ENCODE measurements around the gene RPEL1. TPM values are rescaled to one million over a fixed set of nuclear protein-coding genes. Genes with fewer than 3 reads are reported as not detected.
"Not testable (repeated sequence)": the region's sequence is repeated elsewhere in the genome, so short reads cannot be mapped to it uniquely, and the experiment has no call there.

RPEL1 gene
- total RNA-seq (2014; rRNA removed; shearing (Covaris generic)), result 0.08 TPM in 1 of 2 replicates, not detected in the other

- DNase-seq (ENCODE audit: low spot score), result not testable (repeated sequence)
Measured at GRCh38 chr10:103245587-103245986, at the start of gene RPEL1. Gene RPEL1 (plus strand): TSS chr10:103245887. CDS start chr10:103245997, 110 bp downstream.

- no peak for DNase-seq (ENCODE audit: low spot score)
Measured at GRCh38 chr10:103196516-103196915, 49.2 kb upstream of the RPEL1 start.

- peak; percentile 82 for DNase-seq (ENCODE audit: low spot score)
Measured at GRCh38 chr10:103197174-103197573, 48.5 kb upstream of the RPEL1 start.

DNA sequence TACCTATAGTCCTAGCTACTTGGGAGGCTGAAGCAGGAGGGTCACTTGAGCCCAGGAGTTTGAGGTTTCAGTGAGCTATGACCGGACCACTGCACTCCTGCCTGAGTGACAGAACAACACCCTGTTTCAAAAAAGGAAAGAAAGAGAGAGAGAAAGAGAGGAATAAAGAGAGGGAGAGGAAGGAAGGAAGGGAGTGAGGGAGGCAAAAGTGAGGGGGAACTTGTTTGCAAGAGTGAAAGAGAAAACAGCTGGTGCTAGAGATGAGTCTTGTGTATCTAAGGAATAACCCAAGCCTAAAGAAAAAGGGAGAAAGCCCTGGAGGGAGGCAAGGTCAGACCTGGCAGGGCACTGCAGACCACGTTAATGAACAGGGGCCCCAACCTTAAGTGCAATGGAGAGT lies 47.8 kb upstream of the RPEL1 start:
- no peak for DNase-seq (ENCODE audit: low spot score)

- DNase-seq (ENCODE audit: low spot score), result no peak
Measured at GRCh38 chr10:103198648-103199047, 47.0 kb upstream of the RPEL1 start.

DNA sequence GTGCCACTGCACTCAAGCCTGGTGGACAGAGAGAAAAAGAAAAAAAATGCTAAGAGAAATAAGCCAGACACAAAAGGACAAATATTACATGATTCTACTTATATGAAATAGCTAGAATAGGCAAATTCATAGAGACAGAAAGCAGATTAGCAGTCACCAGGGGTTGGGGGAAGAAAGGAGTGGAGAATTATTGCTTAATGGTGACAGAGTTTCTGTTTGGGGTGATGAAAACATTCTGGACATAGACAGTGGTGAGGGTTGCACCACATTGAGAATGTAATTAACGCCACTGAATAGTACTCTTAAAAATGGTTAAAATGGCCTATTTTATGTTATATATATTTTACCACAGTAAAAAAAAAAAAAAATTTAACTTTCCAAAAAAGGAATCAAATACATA lies 46.2 kb upstream of the RPEL1 start:
- no peak for DNase-seq (ENCODE audit: low spot score)

DNA sequence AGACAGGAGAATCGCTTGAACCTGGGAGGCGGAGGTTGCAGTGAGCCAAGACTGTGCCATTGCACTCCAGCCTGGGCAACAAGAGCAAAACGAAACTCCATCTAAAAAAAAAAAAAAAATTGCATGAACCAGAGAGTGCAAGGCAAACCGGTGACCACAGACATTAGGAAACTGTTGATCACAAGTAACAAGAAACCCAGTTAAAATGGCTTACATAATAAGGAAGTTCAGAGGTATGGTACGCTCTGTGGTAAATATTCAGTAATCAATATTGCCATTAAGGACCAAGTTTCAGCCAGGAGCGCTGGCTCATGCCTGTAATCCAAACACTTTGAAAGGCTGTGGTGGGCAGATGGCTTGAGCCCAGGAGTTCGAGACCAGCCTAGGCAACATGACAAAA lies 43.4 kb upstream of the RPEL1 start:
- DNase-seq (ENCODE audit: low spot score), result peak; percentile 30

- no peak for DNase-seq (ENCODE audit: low spot score)
Measured at GRCh38 chr10:103203466-103203865, 42.2 kb upstream of the RPEL1 start.

DNA sequence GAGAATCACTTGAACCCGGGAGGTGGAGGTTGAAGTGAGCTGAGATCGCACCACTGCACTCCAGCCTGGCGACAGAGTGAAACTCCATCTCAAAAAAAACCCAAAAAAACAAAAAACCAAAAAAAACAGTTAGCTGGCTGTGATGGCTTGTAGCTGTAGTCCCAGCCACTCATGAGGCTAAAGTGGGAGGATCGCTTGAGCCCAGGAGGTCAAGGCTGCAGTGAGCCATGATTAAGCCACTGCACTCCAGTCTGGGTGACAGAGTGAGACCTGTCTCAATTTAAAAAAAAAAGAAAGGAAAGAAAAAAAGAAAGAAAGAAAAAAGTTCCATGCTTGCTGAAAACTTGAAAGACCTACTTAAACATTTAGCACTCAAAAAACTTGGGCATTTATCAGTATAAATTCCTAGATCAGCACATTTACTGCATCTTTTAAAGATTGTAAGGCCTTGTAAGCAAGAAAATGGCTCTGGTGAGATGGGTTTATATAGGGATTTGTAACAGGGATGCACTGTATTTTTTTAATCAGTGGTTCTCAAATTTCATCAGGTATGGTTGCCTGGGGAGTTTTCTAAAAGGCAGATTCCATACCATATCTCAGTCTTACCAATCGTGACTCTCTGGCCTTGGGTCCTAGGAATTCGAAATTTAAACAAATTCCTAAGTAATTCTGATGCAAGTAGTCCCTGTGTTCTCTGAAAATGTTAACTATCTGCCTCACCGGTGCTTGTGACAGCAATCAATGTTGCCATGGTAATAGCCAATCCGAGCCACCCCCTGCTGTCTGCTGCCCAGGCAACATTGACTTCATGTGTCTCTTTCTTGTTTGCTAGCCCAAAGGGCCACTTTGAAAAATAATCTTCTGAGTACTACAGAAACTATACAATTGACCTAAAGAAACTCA lies 41.1 kb upstream of the RPEL1 start:
- DNase-seq (ENCODE audit: low spot score), result no peak

GRCh38 chr10:103205401-103205800 lies 40.3 kb upstream of the RPEL1 start:
- not testable (repeated sequence) for DNase-seq (ENCODE audit: low spot score)

- DNase-seq (ENCODE audit: low spot score), result not testable (repeated sequence)
Measured at GRCh38 chr10:103206715-103207114, 39.0 kb upstream of the RPEL1 start.

- DNase-seq (ENCODE audit: low spot score), result no peak
Measured at GRCh38 chr10:103207141-103207540, 38.5 kb upstream of the RPEL1 start.

GRCh38 chr10:103207643-103208042 lies 38.0 kb upstream of the RPEL1 start:
- DNase-seq (ENCODE audit: low spot score), result not testable (repeated sequence)

GRCh38 chr10:103210262-103210661 lies 35.4 kb upstream of the RPEL1 start:
- DNase-seq (ENCODE audit: low spot score), result not testable (repeated sequence)

DNA sequence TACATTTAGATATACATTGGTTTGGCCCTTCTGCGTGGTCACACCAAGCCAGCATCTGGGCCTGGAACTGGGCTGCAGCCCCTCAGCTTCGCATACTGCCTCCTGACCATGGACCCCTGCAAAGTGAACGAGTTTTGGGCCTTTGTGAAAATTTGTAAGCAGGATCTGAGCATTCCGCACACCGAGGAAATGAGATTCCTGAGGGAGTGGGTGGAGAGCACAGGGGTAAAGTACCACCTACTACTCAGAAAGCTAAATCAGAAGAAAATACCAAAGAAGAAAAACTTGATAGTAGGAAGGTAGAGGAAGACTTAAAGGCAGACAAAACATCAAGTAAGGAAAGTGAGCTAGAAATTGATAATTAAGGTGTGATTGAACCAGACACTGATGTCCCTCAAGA lies 30.1 kb upstream of the RPEL1 start:
- no peak for DNase-seq (ENCODE audit: low spot score)

DNA sequence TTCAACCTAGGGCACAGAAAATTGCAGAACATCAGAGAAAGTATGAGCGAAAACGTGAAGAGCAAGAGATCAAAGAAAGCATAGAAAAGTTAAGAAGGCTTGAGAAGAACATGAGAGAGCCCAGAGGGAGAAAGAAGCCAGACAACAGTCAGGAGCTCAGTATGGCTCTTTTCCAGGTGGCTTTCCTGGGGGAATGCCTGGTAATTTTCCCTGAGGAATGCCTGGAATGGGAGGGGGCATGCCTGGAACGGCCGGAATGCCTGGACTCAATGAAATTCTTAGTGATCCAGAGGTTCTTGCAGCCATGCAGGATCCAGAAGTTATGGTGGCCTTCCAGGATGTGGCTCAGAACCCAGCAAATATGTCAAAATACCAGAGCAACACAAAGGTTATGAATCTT lies 29.3 kb upstream of the RPEL1 start:
- DNase-seq (ENCODE audit: low spot score), result not testable (repeated sequence)

GRCh38 chr10:103224133-103224532 lies 21.6 kb upstream of the RPEL1 start:
- no peak for DNase-seq (ENCODE audit: low spot score)

DNA sequence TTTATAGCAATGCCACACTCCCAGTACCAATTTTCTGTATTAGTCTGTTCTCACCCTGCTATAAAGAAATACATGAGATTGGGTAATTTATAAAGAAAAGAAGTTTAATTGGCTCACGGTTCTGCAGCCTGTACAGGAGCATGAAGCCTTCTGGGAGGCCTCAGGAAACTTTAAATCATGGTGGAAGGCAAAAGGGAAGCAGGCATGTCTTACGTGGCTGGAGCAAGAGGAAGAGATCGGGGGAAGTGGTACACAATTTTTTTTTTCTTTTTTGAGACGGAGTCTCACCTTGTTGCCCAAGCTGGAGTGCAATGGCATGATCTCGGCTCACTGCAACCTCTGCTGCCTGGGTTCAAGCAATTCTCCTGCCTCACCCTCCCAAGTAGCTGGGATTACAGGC lies 21.0 kb upstream of the RPEL1 start:
- not testable (repeated sequence) for DNase-seq (ENCODE audit: low spot score)

DNA sequence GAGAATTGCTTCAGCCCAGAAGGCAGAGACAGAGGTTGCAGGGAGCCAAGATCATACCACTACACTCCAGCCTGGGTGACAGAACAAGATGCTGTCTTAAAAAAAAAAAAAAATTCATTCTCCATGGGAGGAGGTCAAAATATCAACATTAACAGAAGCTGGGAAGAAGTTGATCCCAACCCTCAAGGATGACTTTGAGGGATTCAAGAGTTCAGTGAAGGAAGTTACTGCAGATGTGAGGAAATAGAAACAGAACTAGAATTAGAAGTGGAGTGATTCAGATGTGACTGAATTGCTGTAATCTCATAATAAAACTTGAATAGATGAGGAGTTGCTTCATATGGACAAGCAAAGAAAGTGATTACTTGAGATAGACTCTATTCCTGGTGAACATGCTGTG lies 19.7 kb upstream of the RPEL1 start:
- no peak for DNase-seq (ENCODE audit: low spot score)

DNA sequence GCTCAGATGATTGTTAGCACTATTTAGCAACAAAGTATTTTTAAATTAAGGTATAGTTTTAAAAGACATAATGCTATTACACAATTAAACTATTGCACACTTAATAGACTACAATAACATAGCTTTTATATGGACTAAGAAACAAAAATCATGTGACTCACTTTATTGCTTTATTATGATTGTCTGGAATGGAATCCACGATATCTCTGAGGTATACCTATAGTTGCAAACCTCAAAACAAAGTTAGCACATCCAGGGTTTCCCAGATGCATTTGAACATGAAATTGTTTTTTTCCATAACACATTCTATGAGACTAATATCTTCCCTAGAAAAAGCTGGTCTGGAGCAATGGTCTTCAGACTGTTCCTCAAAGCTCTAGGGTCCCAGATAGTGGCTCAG lies 18.3 kb upstream of the RPEL1 start:
- no peak for DNase-seq (ENCODE audit: low spot score)

DNA sequence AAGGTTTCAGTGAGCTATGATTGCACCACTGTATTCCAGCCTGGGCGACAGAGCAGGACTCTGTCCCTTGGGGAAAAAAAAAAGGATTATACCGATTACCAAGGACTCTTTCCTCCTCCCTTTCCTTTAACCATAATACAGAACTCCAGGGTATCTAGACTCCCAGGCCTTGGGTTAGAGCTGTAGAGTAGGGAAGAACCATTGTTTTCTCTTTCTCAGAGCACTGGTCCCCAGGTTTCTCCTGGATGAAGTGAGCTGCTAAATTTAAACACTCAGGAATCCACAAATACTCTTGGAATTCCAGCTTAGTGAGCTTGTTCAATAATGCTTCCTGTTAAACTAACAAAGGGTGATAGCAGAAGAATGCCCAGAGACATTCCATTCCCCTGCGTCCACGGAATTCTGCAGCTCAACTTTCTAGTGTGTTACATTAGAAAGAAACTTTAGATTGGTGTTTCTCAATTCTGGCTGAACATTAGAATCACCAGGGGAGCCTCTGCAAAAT lies 14.6 kb upstream of the RPEL1 start:
- DNase-seq (ENCODE audit: low spot score), result peak; percentile 90

GRCh38 chr10:103232131-103232673 lies 13.5 kb upstream of the RPEL1 start:
- no peak for DNase-seq (ENCODE audit: low spot score)

Measured in H4 (cell line).